IPS-NIHi7 (cell line): ENCODE data around the gene CDH12.
"Not testable (repeated sequence)": the region's sequence is repeated elsewhere in the genome, so short reads cannot be mapped to it uniquely, and the experiment has no call there.

ENCODE experiments used
- DNase-seq: peaks from one replicate; pipeline ENCODE4 v3.0.0; 2012; ENCODE audit warnings: mixed read lengths; ENCODE audit errors: extremely low spot score

The CDH12 gene

GRCh38 chr5:22156953-22157352, 696.2 kb downstream of the CDH12 start:
- DNase-seq = not testable (repeated sequence)

- not testable (repeated sequence) for DNase-seq
These were observed 698.4 kb downstream of the CDH12 start for GRCh38 chr5:22154779-22155178.

- peak; percentile 1 for DNase-seq
These were observed 701.3 kb downstream of the CDH12 start for GRCh38 chr5:22151801-22152200.

GRCh38 chr5:22140418-22140817, 712.7 kb downstream of the CDH12 start:
- not testable (repeated sequence) for DNase-seq

- DNase-seq = not testable (repeated sequence)
These were observed 713.4 kb downstream of the CDH12 start for GRCh38 chr5:22139662-22140300.

- DNase-seq = no peak
These were observed 741.8 kb downstream of the CDH12 start for GRCh38 chr5:22111320-22111719.

GRCh38 chr5:22109315-22109714, 743.8 kb downstream of the CDH12 start:
- DNase-seq = no peak

- no peak for DNase-seq
These were observed 744.6 kb downstream of the CDH12 start for GRCh38 chr5:22108545-22108944.

GRCh38 chr5:22102823-22103359, 750.3 kb downstream of the CDH12 start:
- no peak for DNase-seq

- no peak for DNase-seq
These were observed 764.6 kb downstream of the CDH12 start for GRCh38 chr5:22088517-22088916.

- DNase-seq = no peak
These were observed 773.6 kb downstream of the CDH12 start for GRCh38 chr5:22079566-22079965.

GRCh38 chr5:22079002-22079401, 774.1 kb downstream of the CDH12 start:
- DNase-seq = no peak

- DNase-seq = no peak
These were observed 776.6 kb downstream of the CDH12 start for GRCh38 chr5:22076586-22076985.

- no peak for DNase-seq
These were observed 782.9 kb downstream of the CDH12 start for GRCh38 chr5:22070186-22070728.

- DNase-seq = no peak
These were observed 789.4 kb downstream of the CDH12 start for GRCh38 chr5:22063717-22064116.

GRCh38 chr5:22058620-22059019, 794.5 kb downstream of the CDH12 start:
- no peak for DNase-seq

GRCh38 chr5:22057012-22057411, 796.1 kb downstream of the CDH12 start:
- no peak for DNase-seq

- no peak for DNase-seq
These were observed 796.5 kb downstream of the CDH12 start for GRCh38 chr5:22056601-22057000.

- no peak for DNase-seq
These were observed 799.9 kb downstream of the CDH12 start for GRCh38 chr5:22053195-22053594.

- no peak for DNase-seq
These were observed 801.3 kb downstream of the CDH12 start for GRCh38 chr5:22051881-22052280.

- no peak for DNase-seq
These were observed 802.2 kb downstream of the CDH12 start for GRCh38 chr5:22050931-22051330.

GRCh38 chr5:22044229-22044628, 808.9 kb downstream of the CDH12 start:
- DNase-seq = no peak

GRCh38 chr5:22036061-22036460, 817.1 kb downstream of the CDH12 start:
- DNase-seq = no peak

GRCh38 chr5:22033066-22033465, 820.1 kb downstream of the CDH12 start:
- no peak for DNase-seq
